NT2/D1 (cell line): ENCODE measurements around the gene EXD3.
A peak's percentile ranks its signal among the peaks of the same experiment; 100 is the strongest.

Experiments
- DNase-seq: peaks from one replicate; pipeline ENCODE4 v3.0.0-alpha.2; 2011; ENCODE audit warnings: low read depth, low spot score
- H3K27me3 ChIP-seq: 2 replicates; pipeline ENCODE4 v1.6.0; 2011; ENCODE audit warnings: mild to moderate bottlenecking; ENCODE audit not compliant: insufficient read length, insufficient read depth
- H3K36me3 ChIP-seq: 2 replicates; pipeline ENCODE4 v1.6.1; 2011; ENCODE audit warnings: mild to moderate bottlenecking, low read length, mixed read lengths; ENCODE audit not compliant: insufficient read depth, insufficient read length
- H3K4me1 ChIP-seq: 2 replicates; pipeline ENCODE4 v1.5.1; 2011; ENCODE audit not compliant: insufficient read depth, insufficient read length
- H3K4me3 ChIP-seq: 2 replicates; pipeline ENCODE4 v1.5.1; 2011; ENCODE audit warnings: low read depth; ENCODE audit not compliant: insufficient read length
- H3K9ac ChIP-seq: 2 replicates; pipeline ENCODE4 v1.6.0; 2011; ENCODE audit warnings: low read depth; ENCODE audit not compliant: insufficient read length
- H3K9me3 ChIP-seq: 2 replicates; pipeline ENCODE4 v1.5.1; 2011; ENCODE audit warnings: mild to moderate bottlenecking, low read length; ENCODE audit not compliant: insufficient read depth
- SUZ12 ChIP-seq: IDR thresholded peaks from 2 replicates; pipeline ENCODE4 v1.6.1; 2011; ENCODE audit not compliant: insufficient read length, insufficient read depth; ENCODE audit errors: extremely low read depth
- YY1 ChIP-seq: IDR thresholded peaks from 2 replicates; pipeline ENCODE4 v1.6.1; 2011; ENCODE audit not compliant: insufficient read length, insufficient read depth
- ZNF274 ChIP-seq: IDR thresholded peaks from 2 replicates; pipeline ENCODE4 v1.6.1; 2011; ENCODE audit warnings: mild to moderate bottlenecking, low read depth, low read length

EXD3 gene

DNA sequence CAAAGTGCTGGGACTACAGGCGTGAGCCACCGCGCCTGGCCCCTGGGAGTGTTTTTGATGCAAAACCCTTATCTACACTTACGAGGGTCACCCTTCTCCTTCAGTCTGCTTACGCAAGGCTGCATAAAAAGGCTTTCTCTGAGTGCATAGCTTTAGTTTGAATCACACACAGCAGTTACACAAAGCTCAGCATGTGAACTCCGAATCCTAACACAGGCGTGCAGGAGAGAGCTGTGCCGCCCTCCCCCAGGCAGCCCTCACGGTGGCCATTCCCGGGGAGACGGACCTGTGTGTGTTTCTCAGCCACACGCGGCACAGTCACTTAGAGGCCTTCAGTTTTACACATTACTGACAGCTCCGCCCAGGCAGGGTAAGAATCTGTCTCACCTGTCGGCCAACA, 26.7 kb downstream of the EXD3 start:
- Histone ChIP-seq H3K36me3 (peaks cover 3% of the 10 kb centered on the region), H3K9me3 (peaks cover 4% of the 10 kb centered on the region; the same call in 1 of the 2 replicates), H3K9ac (peak overlapping the region; percentile 36), H3K4me3 (no peak overlapping the region), H3K27me3 (no peaks in the 10 kb centered on the region), H3K4me1 (peaks cover 16% of the 10 kb centered on the region)
- no peak for DNase-seq
- TF ChIP-seq SUZ12, result no peak
- TF ChIP-seq ZNF274, result no peak
- TF ChIP-seq YY1, result no peak

DNA sequence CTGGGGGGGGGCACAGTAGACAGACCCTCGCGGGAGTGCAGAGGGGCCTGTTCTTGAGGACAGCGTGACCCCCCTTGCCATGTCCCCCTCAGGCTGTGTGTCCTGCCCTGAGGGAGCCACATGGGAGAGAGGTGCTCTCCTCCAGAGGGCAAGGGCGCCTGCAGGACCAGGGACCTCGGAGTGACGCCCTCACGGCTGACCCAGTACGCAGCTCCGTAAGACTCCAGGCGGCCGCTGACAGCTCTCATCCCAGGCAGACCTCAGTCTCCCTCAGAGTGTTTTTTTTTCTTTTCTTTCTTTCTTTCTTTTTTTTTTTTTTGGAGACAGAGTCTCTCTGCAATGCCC, 27.3 kb downstream of the EXD3 start:
- H3K36me3 ChIP-seq, result peaks cover 3% of the 10 kb centered on the region
- H3K9ac ChIP-seq, result no peak overlapping the region
- no peak for TF ChIP-seq YY1
- no peak for TF ChIP-seq ZNF274
- TF ChIP-seq SUZ12, result no peak

DNA sequence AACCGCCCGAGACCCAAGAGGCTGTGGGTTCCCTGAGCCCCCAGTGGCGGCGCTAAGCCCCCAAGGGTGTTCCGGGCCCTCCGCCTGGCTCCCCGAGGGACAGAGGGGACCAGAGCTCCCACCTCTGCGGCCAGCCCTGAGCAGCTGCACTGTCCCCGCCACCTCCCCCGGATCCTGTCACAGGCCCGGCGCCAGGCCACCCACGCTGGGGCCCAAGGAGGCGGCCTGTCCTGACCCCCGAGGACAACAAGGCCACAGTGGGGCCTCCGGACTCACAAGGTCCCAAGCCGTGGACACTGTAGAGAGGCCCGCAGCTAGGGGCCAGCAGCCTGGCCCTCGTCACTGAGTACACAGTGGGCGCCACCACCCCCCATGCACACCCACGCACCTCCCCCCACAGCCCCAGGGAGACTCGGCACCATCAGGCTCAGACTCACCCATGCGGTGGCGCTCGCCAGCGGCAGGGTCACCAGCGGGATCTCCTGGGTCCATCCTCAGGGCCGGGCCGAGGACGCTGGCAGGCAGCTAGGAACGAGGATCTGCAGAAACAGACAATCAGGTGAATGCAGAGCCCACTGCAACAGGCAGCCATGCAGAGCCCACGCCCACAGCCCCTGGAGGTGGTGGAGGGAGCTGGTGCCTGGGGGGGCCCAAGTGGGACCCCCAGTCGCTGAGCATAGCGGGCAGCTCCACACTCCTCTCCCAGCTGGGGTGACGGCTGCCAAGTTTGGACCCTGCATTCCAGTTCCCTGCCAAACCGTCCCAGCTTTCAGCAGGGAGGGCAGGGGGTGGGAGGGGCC, 27.9 kb downstream of the EXD3 start:
- no peak for DNase-seq
- no peaks in the 10 kb centered on the region for H3K27me3 ChIP-seq
- H3K36me3 ChIP-seq, result peaks cover 3% of the 10 kb centered on the region
- H3K4me1 ChIP-seq, result peaks cover 16% of the 10 kb centered on the region
- H3K4me3 ChIP-seq, result no peak overlapping the region
- no peaks in the 10 kb centered on the region for H3K9me3 ChIP-seq
- H3K9ac ChIP-seq, result peak overlapping the region; percentile 1
- no peak for TF ChIP-seq ZNF274
- no peak for TF ChIP-seq SUZ12
- no peak for TF ChIP-seq YY1

More for the DNA sequence above, 27.3 kb downstream of the EXD3 start:
- 0 out of 2 replicates have a peak, but pooled peaks cover under 1% of the 10 kb centered on the region for H3K9me3 ChIP-seq
- H3K27me3 ChIP-seq, result no peaks in the 10 kb centered on the region
- H3K4me1 ChIP-seq, result peaks cover 16% of the 10 kb centered on the region
- no peak overlapping the region for H3K4me3 ChIP-seq
- no peak for DNase-seq

DNA sequence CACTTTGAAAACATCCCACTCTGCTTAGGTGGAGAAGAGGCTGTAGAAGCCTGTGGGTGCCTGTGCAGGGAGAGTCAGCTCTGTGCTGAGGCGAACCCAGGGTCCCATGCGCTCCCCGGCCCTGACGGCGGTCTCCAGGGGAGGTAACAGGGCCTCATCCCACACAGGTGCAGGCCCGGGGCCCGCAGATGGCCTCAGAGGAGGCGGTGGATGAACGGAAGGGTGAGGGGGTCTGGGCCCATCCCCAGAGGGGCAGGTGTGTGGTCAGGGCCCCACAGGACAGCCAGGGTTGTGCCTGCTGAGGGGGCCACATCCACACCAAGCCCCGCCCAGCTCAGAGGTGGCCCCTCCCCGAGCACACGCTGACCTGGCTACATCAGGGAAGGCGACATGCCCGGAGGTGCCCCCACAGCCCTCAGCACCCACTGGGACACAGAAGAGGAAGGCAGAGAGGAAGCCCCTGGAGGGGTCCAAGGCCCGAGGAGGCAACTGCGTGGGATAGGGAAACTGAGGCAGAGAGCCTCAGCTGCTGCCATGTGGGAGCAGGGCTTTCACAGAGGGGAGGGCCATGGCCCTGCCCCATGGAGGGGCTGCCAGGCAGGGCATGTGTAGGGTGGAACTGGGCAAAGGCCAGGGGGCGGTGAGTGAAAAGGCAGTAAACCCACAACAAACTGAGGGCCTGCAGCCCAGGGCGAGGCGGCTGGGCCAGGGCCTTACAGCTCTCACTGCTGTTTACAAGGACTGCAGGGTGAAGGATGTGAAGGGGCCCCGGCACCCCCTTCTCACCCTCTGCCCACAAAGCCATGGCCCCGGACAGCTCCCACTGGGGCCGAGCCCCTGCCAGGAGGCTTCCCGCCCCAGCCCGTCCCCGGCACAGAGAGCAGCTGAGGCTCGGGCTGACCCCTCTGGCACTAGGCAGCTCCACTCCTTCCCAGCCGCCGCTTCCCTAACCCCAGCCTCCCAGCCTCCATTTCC, 29.5 kb downstream of the EXD3 start:
- Histone ChIP-seq H3K36me3 (peaks cover 3% of the 10 kb centered on the region), H3K9me3 (no peaks in the 10 kb centered on the region), H3K4me1 (peaks cover 14% of the 10 kb centered on the region), H3K27me3 (no peaks in the 10 kb centered on the region), H3K4me3 (no peak overlapping the region), H3K9ac (no peak overlapping the region)
- no peak for DNase-seq
- no peak for TF ChIP-seq YY1
- TF ChIP-seq ZNF274, result no peak
- no peak for TF ChIP-seq SUZ12

DNA sequence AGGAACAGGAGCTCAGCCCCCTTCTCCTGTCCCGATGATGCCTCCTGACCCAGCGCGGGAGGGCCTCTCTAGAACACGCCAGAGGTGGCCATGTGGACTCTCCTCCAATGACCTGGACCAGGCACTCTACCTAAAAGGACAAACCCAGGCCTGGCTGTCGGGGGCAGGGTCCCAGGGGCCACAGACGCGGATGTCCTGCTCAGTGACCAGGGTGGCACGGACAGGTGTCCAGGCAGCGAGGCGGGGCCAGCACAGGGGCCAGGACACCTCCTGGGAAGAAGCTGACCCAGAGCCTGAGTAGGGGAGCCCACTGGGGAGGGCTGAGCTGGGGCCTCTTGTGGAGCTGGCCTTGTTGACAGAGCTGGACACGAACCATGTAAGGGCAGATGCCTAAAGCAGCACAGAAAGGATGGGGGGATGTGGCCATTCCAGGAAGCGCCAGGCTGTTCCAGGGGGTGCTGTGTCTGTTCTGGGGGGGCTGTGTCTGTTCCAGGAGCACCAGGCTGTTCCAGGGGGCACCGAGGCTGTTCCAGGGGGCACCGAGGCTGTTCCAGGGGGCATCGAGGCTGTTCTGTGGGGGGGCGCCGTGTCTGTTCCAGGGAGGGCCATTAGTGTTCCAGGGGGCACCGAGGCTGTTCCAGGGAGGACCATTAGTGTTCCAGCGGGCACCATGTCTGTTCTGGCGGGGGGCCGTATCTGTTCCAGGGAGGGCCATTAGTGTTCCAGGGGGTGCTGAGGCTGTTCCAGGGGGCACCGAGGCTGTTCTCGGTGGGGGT, 30.5 kb downstream of the EXD3 start:
- no peak overlapping the region for H3K9ac ChIP-seq
- H3K36me3 ChIP-seq, result peaks cover 3% of the 10 kb centered on the region
- H3K27me3 ChIP-seq, result no peaks in the 10 kb centered on the region
- H3K4me1 ChIP-seq, result peaks cover 14% of the 10 kb centered on the region
- no peak overlapping the region for H3K4me3 ChIP-seq
- TF ChIP-seq SUZ12, result no peak
- TF ChIP-seq YY1, result no peak
- no peak for TF ChIP-seq ZNF274
- DNase-seq, result no peak
- no peaks in the 10 kb centered on the region for H3K9me3 ChIP-seq

DNA sequence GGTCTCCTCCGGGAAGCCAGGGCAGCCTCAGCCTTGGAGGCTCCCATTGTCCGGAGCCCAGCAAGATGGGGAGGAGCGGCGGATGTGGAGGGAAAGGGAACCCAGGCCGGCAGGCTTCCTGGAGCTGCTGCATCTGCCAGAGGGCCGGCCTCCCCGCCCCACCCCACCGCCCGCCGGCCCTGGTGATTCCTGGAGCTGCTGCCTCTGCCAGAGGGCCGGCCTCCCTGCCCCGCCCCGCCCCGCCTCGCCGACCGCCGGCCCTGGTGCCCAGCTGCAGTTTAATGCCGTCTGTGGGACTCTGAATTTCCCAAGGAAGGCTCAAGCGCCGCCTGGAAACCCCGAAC, 31.6 kb downstream of the EXD3 start:
- peaks cover 10% of the 10 kb centered on the region for H3K4me1 ChIP-seq
- H3K4me3 ChIP-seq, result no peak overlapping the region
- peaks cover 3% of the 10 kb centered on the region for H3K36me3 ChIP-seq
- no peak overlapping the region for H3K9ac ChIP-seq
- no peak for DNase-seq
- no peaks in the 10 kb centered on the region for H3K27me3 ChIP-seq
- no peak for TF ChIP-seq ZNF274
- no peak for TF ChIP-seq SUZ12
- no peak for TF ChIP-seq YY1
- no peaks in the 10 kb centered on the region for H3K9me3 ChIP-seq
